KMS-11 (cell line): ENCODE measurements around the gene KLHL29.

Experiments
- H2AFZ ChIP-seq: fragments of 200-600 bp; sonication (generic); 2 replicates; pipeline ENCODE4 v1.6.1; 2016; ENCODE audit warnings: antibody characterized with exemption, mixed run types, low read depth
- H3K27ac ChIP-seq: fragments of 200-600 bp; sonication (generic); 2 replicates; pipeline ENCODE4 v1.6.1; 2016; ENCODE audit warnings: mild to moderate bottlenecking, mixed run types
- H3K27me3 ChIP-seq: fragments of 200-600 bp; sonication (generic); 2 replicates; pipeline ENCODE4 v1.6.1; 2017; ENCODE audit warnings: mild to moderate bottlenecking, low read depth, mixed run types, moderate library complexity; ENCODE audit not compliant: insufficient read depth
- H3K36me3 ChIP-seq: fragments of 200-600 bp; sonication (generic); 2 replicates; pipeline ENCODE4 v1.6.1; 2017; ENCODE audit warnings: mild to moderate bottlenecking, mixed run types; ENCODE audit not compliant: insufficient read depth
- H3K4me1 ChIP-seq: fragments of 200-600 bp; sonication (generic); 2 replicates; pipeline ENCODE4 v1.6.1; 2016; ENCODE audit warnings: mild to moderate bottlenecking, low read depth, mixed run types; ENCODE audit not compliant: poor library complexity, severe bottlenecking
- H3K4me2 ChIP-seq: fragments of 200-600 bp; sonication (generic); 2 replicates; pipeline ENCODE4 v1.7.0; 2016; ENCODE audit warnings: mild to moderate bottlenecking, mixed run types
- H3K4me3 ChIP-seq: fragments of 200-600 bp; sonication (generic); IDR thresholded peaks from 2 replicates; pipeline ENCODE4 v1.6.1; 2017; ENCODE audit warnings: low read depth, low read length, mixed read lengths; ENCODE audit not compliant: insufficient read depth
- H3K79me2 ChIP-seq: fragments of 200-600 bp; sonication (generic); 2 replicates; pipeline ENCODE4 v1.6.1; 2016; ENCODE audit warnings: low read depth, mixed run types; ENCODE audit not compliant: insufficient read depth
- H3K9ac ChIP-seq: fragments of 200-600 bp; sonication (generic); 2 replicates; pipeline ENCODE4 v1.6.1; 2016; ENCODE audit warnings: mild to moderate bottlenecking, mixed run types
- H4K20me1 ChIP-seq: fragments of 200-600 bp; sonication (generic); 2 replicates; pipeline ENCODE4 v1.6.1; 2016; ENCODE audit warnings: mild to moderate bottlenecking, mixed run types; ENCODE audit not compliant: insufficient read depth
- CTCF ChIP-seq: fragments of 200-600 bp; sonication (generic); conservative IDR thresholded peaks from 2 replicates; pipeline ENCODE4 v1.6.1; 2017; ENCODE audit warnings: low read depth, mild to moderate bottlenecking, antibody characterized with exemption, low read length, moderate library complexity, mixed read lengths

KLHL29 gene

GRCh38 chr2:23568626-23569190 lies 183.7 kb downstream of the KLHL29 start:
- H4K20me1 ChIP-seq, result no peaks in the 10 kb centered on the region
- H3K79me2 ChIP-seq, result no peaks in the 10 kb centered on the region
- H3K9ac ChIP-seq, result no peak overlapping the region
- H3K27me3 ChIP-seq, result no peaks in the 10 kb centered on the region
- H3K4me2 ChIP-seq, result no peak overlapping the region
- no peaks in the 10 kb centered on the region for H3K4me1 ChIP-seq
- no peak for TF ChIP-seq CTCF
- no peaks in the 10 kb centered on the region for H3K36me3 ChIP-seq
- no peak overlapping the region for H2AFZ ChIP-seq
- H3K4me3 ChIP-seq, result no peak overlapping the region
- H3K27ac ChIP-seq, result no peak overlapping the region

- Histone ChIP-seq H3K9ac (no peak overlapping the region), H3K36me3 (no peaks in the 10 kb centered on the region), H3K4me2 (no peak overlapping the region), H3K27ac (no peak overlapping the region), H3K4me3 (no peak overlapping the region), H3K27me3 (no peaks in the 10 kb centered on the region), H2AFZ (no peak overlapping the region), H4K20me1 (no peaks in the 10 kb centered on the region), H3K79me2 (no peaks in the 10 kb centered on the region), H3K4me1 (no peaks in the 10 kb centered on the region)
- no peak for TF ChIP-seq CTCF
These were observed 184.9 kb downstream of the KLHL29 start for GRCh38 chr2:23569761-23570365.

GRCh38 chr2:23571085-23571484 lies 186.1 kb downstream of the KLHL29 start:
- no peaks in the 10 kb centered on the region for H3K79me2 ChIP-seq
- H4K20me1 ChIP-seq, result no peaks in the 10 kb centered on the region
- no peak overlapping the region for H3K27ac ChIP-seq
- H3K9ac ChIP-seq, result no peak overlapping the region
- H3K4me3 ChIP-seq, result no peak overlapping the region
- no peaks in the 10 kb centered on the region for H3K27me3 ChIP-seq
- no peak overlapping the region for H3K4me2 ChIP-seq
- no peaks in the 10 kb centered on the region for H3K36me3 ChIP-seq
- H3K4me1 ChIP-seq, result no peaks in the 10 kb centered on the region
- TF ChIP-seq CTCF, result no peak
- no peak overlapping the region for H2AFZ ChIP-seq

GRCh38 chr2:23571527-23572282 lies 186.7 kb downstream of the KLHL29 start:
- Histone ChIP-seq H3K36me3 (no peaks in the 10 kb centered on the region), H3K27ac (no peak overlapping the region), H3K4me1 (no peaks in the 10 kb centered on the region), H4K20me1 (no peaks in the 10 kb centered on the region), H3K9ac (no peak overlapping the region), H2AFZ (no peak overlapping the region), H3K4me3 (no peak overlapping the region), H3K27me3 (no peaks in the 10 kb centered on the region), H3K4me2 (no peak overlapping the region), H3K79me2 (no peaks in the 10 kb centered on the region)
- no peak for TF ChIP-seq CTCF
